KMS-11 (cell line): ENCODE results near the gene DOK6.

Source experiments
- H2AFZ ChIP-seq: fragments of 200-600 bp; sonication (generic); 2 replicates; pipeline ENCODE4 v1.6.1; 2016; ENCODE audit warnings: antibody characterized with exemption, mixed run types, low read depth
- H3K27ac ChIP-seq: fragments of 200-600 bp; sonication (generic); 2 replicates; pipeline ENCODE4 v1.6.1; 2016; ENCODE audit warnings: mild to moderate bottlenecking, mixed run types
- H3K27me3 ChIP-seq: fragments of 200-600 bp; sonication (generic); 2 replicates; pipeline ENCODE4 v1.6.1; 2017; ENCODE audit warnings: mild to moderate bottlenecking, low read depth, mixed run types, moderate library complexity; ENCODE audit not compliant: insufficient read depth
- H3K36me3 ChIP-seq: fragments of 200-600 bp; sonication (generic); 2 replicates; pipeline ENCODE4 v1.6.1; 2017; ENCODE audit warnings: mild to moderate bottlenecking, mixed run types; ENCODE audit not compliant: insufficient read depth
- H3K4me1 ChIP-seq: fragments of 200-600 bp; sonication (generic); 2 replicates; pipeline ENCODE4 v1.6.1; 2016; ENCODE audit warnings: mild to moderate bottlenecking, low read depth, mixed run types; ENCODE audit not compliant: poor library complexity, severe bottlenecking
- H3K4me2 ChIP-seq: fragments of 200-600 bp; sonication (generic); 2 replicates; pipeline ENCODE4 v1.7.0; 2016; ENCODE audit warnings: mild to moderate bottlenecking, mixed run types
- H3K4me3 ChIP-seq: fragments of 200-600 bp; sonication (generic); IDR thresholded peaks from 2 replicates; pipeline ENCODE4 v1.6.1; 2017; ENCODE audit warnings: low read depth, low read length, mixed read lengths; ENCODE audit not compliant: insufficient read depth
- H3K79me2 ChIP-seq: fragments of 200-600 bp; sonication (generic); 2 replicates; pipeline ENCODE4 v1.6.1; 2016; ENCODE audit warnings: low read depth, mixed run types; ENCODE audit not compliant: insufficient read depth
- H3K9ac ChIP-seq: fragments of 200-600 bp; sonication (generic); 2 replicates; pipeline ENCODE4 v1.6.1; 2016; ENCODE audit warnings: mild to moderate bottlenecking, mixed run types
- H4K20me1 ChIP-seq: fragments of 200-600 bp; sonication (generic); 2 replicates; pipeline ENCODE4 v1.6.1; 2016; ENCODE audit warnings: mild to moderate bottlenecking, mixed run types; ENCODE audit not compliant: insufficient read depth
- TF ChIP-seq, protein P1 (sequence below): fragments of 200-600 bp; sonication (generic); conservative IDR thresholded peaks from 2 replicates; pipeline ENCODE4 v1.6.1; 2017; ENCODE audit warnings: low read depth, mild to moderate bottlenecking, antibody characterized with exemption, low read length, moderate library complexity, mixed read lengths

Gene DOK6

DNA sequence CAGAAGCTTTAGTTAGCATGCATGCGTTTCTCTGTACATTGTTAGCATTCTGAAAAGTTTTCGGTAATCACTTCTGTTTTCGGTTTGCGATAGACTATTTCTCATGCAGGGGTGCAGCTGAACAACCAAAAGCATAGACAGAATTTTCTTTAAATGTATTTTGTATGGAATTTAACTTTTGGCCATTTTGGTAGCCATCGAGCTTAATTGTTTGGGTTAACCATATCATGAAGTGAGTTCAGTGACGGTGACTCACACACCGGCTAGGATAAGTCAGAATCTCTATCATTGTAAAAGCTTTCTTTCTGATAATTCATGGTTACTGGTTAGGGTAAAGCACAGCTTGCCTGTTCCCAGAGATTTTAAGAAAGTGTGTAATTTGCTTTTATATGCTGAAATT is 439.8 kb downstream of the DOK6 start:
- H3K79me2 ChIP-seq: no peaks in the 10 kb centered on the region
- H2AFZ ChIP-seq: no peak overlapping the region
- H3K36me3 ChIP-seq: no peaks in the 10 kb centered on the region
- H4K20me1 ChIP-seq: no peaks in the 10 kb centered on the region
- no peaks in the 10 kb centered on the region for H3K4me1 ChIP-seq
- H3K9ac ChIP-seq: no peak overlapping the region
- no peak overlapping the region for H3K4me2 ChIP-seq
- no peaks in the 10 kb centered on the region for H3K27me3 ChIP-seq
- TF ChIP-seq, protein P1, sequence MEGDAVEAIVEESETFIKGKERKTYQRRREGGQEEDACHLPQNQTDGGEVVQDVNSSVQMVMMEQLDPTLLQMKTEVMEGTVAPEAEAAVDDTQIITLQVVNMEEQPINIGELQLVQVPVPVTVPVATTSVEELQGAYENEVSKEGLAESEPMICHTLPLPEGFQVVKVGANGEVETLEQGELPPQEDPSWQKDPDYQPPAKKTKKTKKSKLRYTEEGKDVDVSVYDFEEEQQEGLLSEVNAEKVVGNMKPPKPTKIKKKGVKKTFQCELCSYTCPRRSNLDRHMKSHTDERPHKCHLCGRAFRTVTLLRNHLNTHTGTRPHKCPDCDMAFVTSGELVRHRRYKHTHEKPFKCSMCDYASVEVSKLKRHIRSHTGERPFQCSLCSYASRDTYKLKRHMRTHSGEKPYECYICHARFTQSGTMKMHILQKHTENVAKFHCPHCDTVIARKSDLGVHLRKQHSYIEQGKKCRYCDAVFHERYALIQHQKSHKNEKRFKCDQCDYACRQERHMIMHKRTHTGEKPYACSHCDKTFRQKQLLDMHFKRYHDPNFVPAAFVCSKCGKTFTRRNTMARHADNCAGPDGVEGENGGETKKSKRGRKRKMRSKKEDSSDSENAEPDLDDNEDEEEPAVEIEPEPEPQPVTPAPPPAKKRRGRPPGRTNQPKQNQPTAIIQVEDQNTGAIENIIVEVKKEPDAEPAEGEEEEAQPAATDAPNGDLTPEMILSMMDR: no peak
- H3K4me3 ChIP-seq: no peak overlapping the region
- no peak overlapping the region for H3K27ac ChIP-seq

DNA sequence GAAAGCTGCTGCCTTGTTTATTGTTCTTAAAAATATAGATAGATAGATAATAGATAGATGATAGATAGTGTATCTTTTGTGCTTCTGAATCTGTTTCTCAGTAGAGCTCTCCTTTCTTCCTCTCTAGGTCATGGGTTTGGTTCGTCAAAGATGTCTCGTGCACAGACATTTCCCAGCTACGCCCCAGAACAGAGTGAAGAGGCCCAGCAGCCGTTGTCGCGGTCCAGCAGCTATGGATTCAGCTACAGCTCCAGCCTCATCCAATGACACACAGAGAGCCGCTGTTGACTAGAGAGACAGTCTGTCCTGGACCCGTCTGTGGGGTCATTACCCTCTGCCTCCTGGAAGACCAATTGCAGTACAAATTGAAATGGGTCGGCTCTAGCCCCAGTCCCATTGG is 440.4 kb downstream of the DOK6 start:
- no peak overlapping the region for H3K4me2 ChIP-seq
- TF ChIP-seq, protein P1: no peak
- no peak overlapping the region for H2AFZ ChIP-seq
- no peaks in the 10 kb centered on the region for H4K20me1 ChIP-seq
- no peaks in the 10 kb centered on the region for H3K79me2 ChIP-seq
- H3K27ac ChIP-seq: no peak overlapping the region
- H3K4me1 ChIP-seq: no peaks in the 10 kb centered on the region
- no peaks in the 10 kb centered on the region for H3K36me3 ChIP-seq
- H3K4me3 ChIP-seq: no peak overlapping the region
- no peak overlapping the region for H3K9ac ChIP-seq
- H3K27me3 ChIP-seq: no peaks in the 10 kb centered on the region

DNA sequence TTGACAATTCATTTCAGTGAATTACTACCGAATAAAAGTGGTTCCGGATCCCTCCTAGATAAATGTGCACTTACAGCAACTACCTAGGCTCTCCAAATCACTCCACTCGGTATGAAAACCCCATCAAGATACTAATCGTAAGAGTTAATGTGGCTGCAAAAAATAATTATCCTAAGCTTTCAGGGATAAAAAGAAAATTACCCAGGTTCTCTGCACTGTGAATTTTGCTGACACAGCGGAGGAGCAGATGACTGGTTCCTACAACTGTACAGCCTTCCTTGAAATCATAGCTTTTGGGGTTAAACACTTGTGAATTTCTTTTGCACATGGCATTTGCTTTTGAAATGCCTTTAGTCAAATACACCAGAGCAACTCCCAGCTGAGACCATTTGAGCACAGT is 442.3 kb downstream of the DOK6 start:
- H3K4me2 ChIP-seq: no peak overlapping the region
- H3K27me3 ChIP-seq: no peaks in the 10 kb centered on the region
- no peaks in the 10 kb centered on the region for H3K36me3 ChIP-seq
- TF ChIP-seq, protein P1: no peak
- H3K4me3 ChIP-seq: no peak overlapping the region
- H2AFZ ChIP-seq: no peak overlapping the region
- no peaks in the 10 kb centered on the region for H3K4me1 ChIP-seq
- no peaks in the 10 kb centered on the region for H3K79me2 ChIP-seq
- no peak overlapping the region for H3K9ac ChIP-seq
- no peaks in the 10 kb centered on the region for H4K20me1 ChIP-seq
- no peak overlapping the region for H3K27ac ChIP-seq

DNA sequence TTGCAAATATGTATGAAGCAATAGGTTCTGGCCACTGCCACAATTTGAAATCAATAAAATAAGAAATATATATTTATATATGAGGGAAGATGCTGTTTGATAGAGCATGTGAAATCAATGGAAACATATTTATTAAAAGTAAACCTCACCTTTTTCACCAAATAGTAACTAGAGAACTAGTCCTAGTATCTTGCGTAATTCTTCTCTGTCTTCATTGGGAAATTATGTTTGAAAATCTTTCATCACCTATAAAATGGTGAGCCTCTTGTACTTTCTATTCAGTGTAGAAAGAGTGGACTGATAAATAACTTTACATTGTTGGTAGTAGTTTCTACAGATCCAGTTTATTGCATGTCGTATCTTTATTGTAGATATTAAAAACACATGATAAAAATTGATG is 444.0 kb downstream of the DOK6 start:
- Histone ChIP-seq H3K4me1 (no peaks in the 10 kb centered on the region), H3K4me2 (no peak overlapping the region), H3K9ac (no peak overlapping the region), H3K79me2 (no peaks in the 10 kb centered on the region), H3K27ac (no peak overlapping the region), H3K27me3 (no peaks in the 10 kb centered on the region), H2AFZ (no peak overlapping the region), H4K20me1 (no peaks in the 10 kb centered on the region), H3K4me3 (no peak overlapping the region), H3K36me3 (no peaks in the 10 kb centered on the region)
- TF ChIP-seq, protein P1: no peak
